Measurements from ENCODE around the gene MDGA2. TPM values are rescaled to one million over a fixed set of nuclear protein-coding genes. Genes with fewer than 3 reads are reported as not detected.

MDGA2 gene
- total and polyA plus RNA-seq, 2 of the 8 experiments (the other 6 are each of a cell fraction or from before 2014, with no cell fraction given): 0.11 to 0.69 TPM

DNA sequence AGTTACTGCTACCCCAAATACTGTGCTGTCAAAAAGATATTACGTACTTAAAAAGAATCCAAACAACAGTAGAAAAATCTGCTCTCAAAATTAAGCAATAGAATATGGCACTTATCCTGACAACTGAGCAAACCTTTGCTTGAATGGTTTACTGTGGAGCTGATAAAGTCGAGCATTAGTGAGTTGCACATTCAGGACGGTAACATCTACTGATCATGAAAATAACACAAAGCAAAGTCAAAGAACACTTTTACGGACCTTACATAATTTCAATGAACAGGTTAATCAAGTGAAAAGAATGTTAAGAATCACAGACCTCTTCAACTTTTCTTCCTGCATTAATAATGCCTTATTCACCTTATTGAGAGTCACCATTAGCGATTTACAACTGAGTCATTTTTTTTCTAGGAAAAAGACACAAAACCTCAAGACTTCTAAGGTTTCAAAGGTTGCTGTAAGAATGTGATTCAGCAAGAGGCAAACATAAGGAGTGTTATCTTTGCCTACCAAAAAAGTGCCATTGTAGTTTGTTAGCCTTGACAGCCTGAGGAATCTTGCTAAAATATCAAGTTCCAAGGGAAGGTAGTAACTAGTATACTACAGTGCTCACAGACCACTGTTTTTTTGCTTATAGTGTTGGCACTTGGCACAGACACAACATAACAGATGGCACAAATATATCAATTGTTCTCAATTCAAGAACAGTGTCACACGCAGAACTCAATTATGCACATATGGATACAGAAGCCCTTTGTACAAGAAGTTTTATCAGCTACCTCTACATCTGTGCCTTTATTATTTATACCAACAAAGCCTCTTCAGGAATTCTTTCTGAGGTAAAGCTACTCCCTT is 689.6 kb downstream of the MDGA2 start:
- Histone ChIP-seq H3K9me3 (ENCODE audit: insufficient read depth in 2 of 2, low read depth in 1 of 2, low read length in 1 of 2) (no peaks in the 10 kb centered on the region), H2BK12ac (ENCODE audit: low read depth, low read length) (no peak overlapping the region), H2AK5ac (ENCODE audit: low read depth, low read length) (no peak overlapping the region), H3K4me2 (ENCODE audit: insufficient read depth in 1 of 2, low read depth in 2 of 2, low read length in 2 of 2) (no peak overlapping the region), H3K36me3 (ENCODE audit: control insufficient read depth in 2 of 4, insufficient read depth in 4 of 4, low read length in 3 of 4) (no peaks in the 10 kb centered on the region), H3K79me2 (ENCODE audit: control insufficient read depth in 1 of 2, insufficient read depth in 2 of 2, low read length in 2 of 2) (no peaks in the 10 kb centered on the region), H3K79me1 (ENCODE audit: low read depth, low read length) (no peaks in the 10 kb centered on the region), H3K9ac (replicated peaks in 1 of 4; ENCODE audit: extremely low read depth in 1 of 4, low read depth in 3 of 4, low read length in 3 of 4) (peak overlapping the region in 1 of 4 experiments; percentile 49; a peak in 1 of 7 replicates), H4K5ac (ENCODE audit: insufficient read length, low read depth, low read length) (no peak overlapping the region), H3K14ac (ENCODE audit: insufficient read length) (no peak overlapping the region), H3K23me2 (ENCODE audit: low read depth, low read length) (no peaks in the 10 kb centered on the region), H2BK120ac (replicated peaks; ENCODE audit: low read depth, low read length) (no peak overlapping the region), H4K20me1 (replicated peaks in 1 of 2; ENCODE audit: control insufficient read depth in 1 of 2, insufficient read depth in 2 of 2, low read length in 2 of 2) (no peaks in the 10 kb centered on the region), H3K23ac (ENCODE audit: insufficient read length) (no peak overlapping the region), H2BK20ac (ENCODE audit: low read length) (no peak overlapping the region), H4K8ac (ENCODE audit: extremely low read depth, insufficient read depth, low read length) (no peak overlapping the region), H3K4me3 (ENCODE audit: extremely low read depth in 1 of 4, insufficient read depth in 2 of 4, low read depth in 3 of 4, low read length in 4 of 4) (no peak overlapping the region), H2BK15ac (ENCODE audit: low read length) (no peak overlapping the region), H4K91ac (replicated peaks; ENCODE audit: insufficient read length, low read length) (no peak overlapping the region), H2AFZ (ENCODE audit: low read length) (no peak overlapping the region), H3K18ac (ENCODE audit: extremely low read depth, low read length) (no peak overlapping the region), H2BK5ac (ENCODE audit: low read depth, low read length) (no peak overlapping the region), H3K56ac (replicated peaks; ENCODE audit: insufficient read length, low read depth, low read length) (no peak overlapping the region), H3K4ac (replicated peaks; ENCODE audit: insufficient read length, low read depth, low read length) (no peak overlapping the region), H3K27me3 (replicated peaks in 1 of 4; ENCODE audit: control insufficient read depth in 3 of 4, extremely low read depth in 1 of 4, insufficient read depth in 3 of 4, low read length in 3 of 4) (no peaks in the 10 kb centered on the region), H3K27ac (ENCODE audit: low read depth, low read length) (no peak overlapping the region), H3K4me1 (replicated peaks in 1 of 4; ENCODE audit: control insufficient read depth in 3 of 4, insufficient read depth in 4 of 4, low read length in 3 of 4) (peaks cover 0 to 3% (median 0%) of the 10 kb centered on the region in 4 experiments; a peak in 1 of 7 replicates)
- POLR2A ChIA-PET (ENCODE audit: partially characterized antibody): no interaction called here
- FAIRE-seq: peak; percentile 13
- CTCF ChIA-PET (ENCODE audit: partially characterized antibody): no interaction called here
- 77% methylated on average over 6 of the region's 6 CpGs; no CpG with 5 or more reads in 1 of the 2 experiments for WGBS, 2 experiments (ENCODE audit: extremely low coverage in 1 of 2, insufficient coverage in 1 of 2, insufficient read length in 1 of 2, insufficient replicate concordance in 2 of 2, low coverage in 1 of 2, low lambda C conversion rate in 2 of 2, missing lambda C conversion rate in 1 of 2)
- DNase-seq (ENCODE audit: low read depth in 1 of 2, low spot score in 2 of 2): no peak
- no peak for TF ChIP-seq KDM5A (IDR thresholded peaks at IDR 0.05; ENCODE audit: low read length)
- no peak for TF ChIP-seq SIX5 (IDR thresholded peaks at IDR 0.05; ENCODE audit: low read depth, low read length)
- TF ChIP-seq SP4 (IDR thresholded peaks at IDR 0.05; ENCODE audit: low read length): no peak
- no peak for TF ChIP-seq HDAC2 (IDR thresholded peaks at IDR 0.05; ENCODE audit: borderline replicate concordance in 1 of 2, low read depth in 2 of 2, low read length in 2 of 2)
- no peak for TF ChIP-seq TBP (IDR thresholded peaks at IDR 0.05; ENCODE audit: low read depth, low read length)
- TF ChIP-seq GTF2F1 (IDR thresholded peaks at IDR 0.05; ENCODE audit: borderline replicate concordance, low read depth, low read length): no peak
- TF ChIP-seq POU5F1 (IDR thresholded peaks at IDR 0.05; ENCODE audit: low read depth, low read length): no peak
- TF ChIP-seq ATF3 (IDR thresholded peaks at IDR 0.05; ENCODE audit: insufficient read depth, low read depth, low read length): no peak
- TF ChIP-seq SRF (IDR thresholded peaks at IDR 0.05; ENCODE audit: low read depth, low read length): no peak

Measured in H1 (cell line).